Activated CD8-positive, alpha-beta memory T cell treated with anti-CD3 and anti-CD28 coated beads for 36 hours (primary cell): ENCODE measurements around the gene STOML2. TPM values are rescaled to one million over a fixed set of nuclear protein-coding genes. Genes with fewer than 3 reads are reported as not detected.

Experiments used
- CTCF ChIA-PET: fragments of 350-600 bp; sonication (Branson Sonifier 250); formaldehyde crosslinking; loops from one replicate; lab custom pipeline; 2021; ENCODE audit warnings: antibody characterized with exemption; lab: Charles Lee
- POLR2A ChIA-PET: fragments of 350-600 bp; sonication (Branson Sonifier 250); formaldehyde crosslinking; loops from one replicate; lab custom pipeline; 2021; ENCODE audit warnings: antibody characterized with exemption; lab: Charles Lee
- total RNA-seq, 2 experiments: library from RNA; stranded (reverse); gene quantifications; one replicate each; pipeline ENCODE4 v1.2.3, GENCODE V29; 2021

STOML2 gene
- total RNA-seq, 2 experiments from 2014 or later: 276 to 284 TPM

- ChIA-PET CTCF (interaction anchor here (1.0 to 2.5 kb wide), 7 partner anchors 8 to 212 kb away, joined by 3 to 13 read pairs (median 3); partner anchors contain the start of genes PIGO, STOML2 and VCP), POLR2A (interaction anchor here (0.9 to 2.0 kb wide), 5 partner anchors 8 to 489 kb away, joined by 3 to 9 read pairs (median 5); partner anchors contain the start of genes FANCG and STOML2)
These were observed 8.3 kb upstream of the STOML2 start for GRCh38 chr9:35111001-35111933.

- CTCF ChIA-PET: interaction anchor here (1.2 to 2.3 kb wide), 4 partner anchors 13 to 39 kb away, joined by 3 to 13 read pairs (median 3); partner anchors contain the start of genes PIGO and VCP
These were observed 7.4 kb upstream of the STOML2 start for GRCh38 chr9:35110327-35110761.

GRCh38 chr9:35108946-35109575 is 6.1 kb upstream of the STOML2 start:
- POLR2A ChIA-PET: no interaction called here
- CTCF ChIA-PET: no interaction called here

More at GRCh38 chr9:35110327-35110761, 7.4 kb upstream of the STOML2 start:
- POLR2A ChIA-PET: interaction anchor here (0.9 to 1.8 kb wide), 2 partner anchors 9 to 30 kb away, joined by 3 to 5 read pairs; partner anchors contain the start of gene FANCG

GRCh38 chr9:35108461-35108860 is 5.5 kb upstream of the STOML2 start:
- CTCF ChIA-PET: interaction anchor here (0.7 kb wide), 1 partner anchor 12 kb away, joined by 3 read pairs; the partner anchor contains the start of gene PIGO
- POLR2A ChIA-PET: no interaction called here

- CTCF ChIA-PET: interaction anchor here (0.7 to 1.8 kb wide), 2 partner anchors 9 to 11 kb away, joined by 3 to 10 read pairs; partner anchors contain the start of genes ATOSB and PIGO
- POLR2A ChIA-PET: no interaction called here
These were observed 4.7 kb upstream of the STOML2 start for GRCh38 chr9:35107297-35108290.

- POLR2A ChIA-PET: no interaction called here
- CTCF ChIA-PET: interaction anchor here (1.8 kb wide), 1 partner anchor 10 kb away, joined by 10 read pairs; the partner anchor contains the start of gene ATOSB
These were observed 3.4 kb upstream of the STOML2 start for GRCh38 chr9:35106343-35106730.

GRCh38 chr9:35105571-35106342 is 2.8 kb upstream of the STOML2 start:
- ChIA-PET POLR2A (interaction anchor here (0.6 kb wide), 1 partner anchor 541 kb away, joined by 4 read pairs; no protein-coding TSS in a partner anchor), CTCF (interaction anchor here (1.8 kb wide), 1 partner anchor 10 kb away, joined by 10 read pairs; the partner anchor contains the start of gene ATOSB)

- POLR2A ChIA-PET: no interaction called here
- CTCF ChIA-PET: no interaction called here
These were observed 2.2 kb upstream of the STOML2 start for GRCh38 chr9:35105126-35105525.

GRCh38 chr9:35104586-35104985 is 1.7 kb upstream of the STOML2 start:
- POLR2A ChIA-PET: no interaction called here
- CTCF ChIA-PET: no interaction called here

- ChIA-PET POLR2A (interaction anchor here (0.6 to 3.6 kb wide), 4 partner anchors 8 to 32 kb away, joined by 3 to 23 read pairs (median 12); partner anchors contain the start of gene FANCG), CTCF (interaction anchor here (1.0 to 2.3 kb wide), 8 partner anchors 8 to 513 kb away, joined by 3 to 10 read pairs (median 4); partner anchors contain the start of gene FANCG)
These were observed 795 bp upstream of the STOML2 start for GRCh38 chr9:35103660-35104191.

- ChIA-PET POLR2A (interaction anchor here (1.7 to 3.6 kb wide), 3 partner anchors 9 to 31 kb away, joined by 9 to 23 read pairs (median 16); no protein-coding TSS in a partner anchor), CTCF (interaction anchor here (1.0 to 2.3 kb wide), 6 partner anchors 10 to 514 kb away, joined by 3 to 7 read pairs (median 4); partner anchors contain the start of gene VCP)
These were observed 514 bp downstream of the STOML2 start for GRCh38 chr9:35102465-35102768.

- ChIA-PET POLR2A (interaction anchor here (2.2 kb wide), 1 partner anchor 18 kb away, joined by 10 read pairs; the partner anchor contains the start of gene FANCG), CTCF (interaction anchor here (2.8 to 3.9 kb wide), 2 partner anchors 14 to 198 kb away, joined by 13 to 25 read pairs; no protein-coding TSS in a partner anchor)
These were observed 5.4 kb downstream of the STOML2 start for GRCh38 chr9:35097573-35097972.

GRCh38 chr9:35096035-35096849 is 6.7 kb downstream of the STOML2 start, which contains the start of gene PIGO:
Gene PIGO, minus strand, starts transcription at chr9:35096591. Its CDS starts 1,026 bp downstream, at chr9:35095565.
- ChIA-PET POLR2A (interaction anchor here (1.0 to 2.2 kb wide), 3 partner anchors 16 to 25 kb away, joined by 3 to 10 read pairs (median 4); partner anchors contain the start of gene FANCG), CTCF (interaction anchor here (0.9 to 4.0 kb wide), 18 partner anchors 8 to 438 kb away, joined by 3 to 30 read pairs (median 3); partner anchors contain the start of genes DNAJB5, FANCG and VCP)

- POLR2A ChIA-PET: no interaction called here
- CTCF ChIA-PET: interaction anchor here (1.0 to 2.2 kb wide), 3 partner anchors 9 to 15 kb away, joined by 3 to 9 read pairs (median 5); partner anchors contain the start of gene FANCG
These were observed 11.4 kb downstream of the STOML2 start for GRCh38 chr9:35091536-35091935.

GRCh38 chr9:35089434-35089833 is 13.5 kb downstream of the STOML2 start:
- CTCF ChIA-PET: no interaction called here
- POLR2A ChIA-PET: no interaction called here
